ENCODE data around the gene NMNAT3.

The NMNAT3 gene

DNA sequence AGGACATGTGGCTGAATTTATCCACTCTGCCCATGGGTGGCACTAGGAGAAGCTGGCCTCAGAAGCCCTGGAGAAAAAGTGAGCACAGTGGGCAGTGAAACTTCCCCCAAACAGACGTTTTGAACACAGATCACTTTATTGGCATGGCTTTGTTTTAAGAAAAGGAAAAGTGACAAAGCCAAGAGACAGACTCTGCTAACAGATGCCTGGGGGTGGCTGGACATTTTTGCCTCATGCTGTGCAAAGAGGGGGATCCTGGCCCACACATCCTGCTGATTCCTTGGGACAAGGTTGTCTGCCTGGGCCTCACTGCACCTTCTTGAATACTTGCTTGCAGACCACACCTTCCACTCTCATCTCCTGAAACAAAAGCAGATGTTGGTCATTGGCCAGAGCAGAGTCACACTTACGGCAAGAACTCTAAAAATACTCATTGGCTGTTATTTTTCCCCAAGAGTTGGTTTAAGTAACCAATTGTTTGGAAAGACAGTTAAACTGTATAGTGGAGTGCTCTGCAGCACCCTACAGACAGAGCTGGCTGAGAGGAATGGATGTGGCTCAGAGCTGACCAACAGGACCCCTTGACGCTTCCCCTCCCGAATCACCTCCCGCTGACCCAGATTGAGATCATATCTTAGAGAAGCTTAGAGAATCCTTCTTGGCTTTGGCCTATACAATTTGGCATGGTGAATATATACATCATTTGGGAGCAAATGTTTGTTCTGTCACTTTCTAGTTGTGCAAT, 160.3 kb downstream of the NMNAT3 start:
- Histone ChIP-seq H3K9me3 (ENCODE audit: control insufficient read depth in 1 of 2, low read length in 2 of 2) (no peaks in the 10 kb centered on the region), H3K27ac (ENCODE audit: low read depth, low read length) (no peak overlapping the region), H3K36me3 (ENCODE audit: control insufficient read depth in 1 of 2, insufficient read depth in 2 of 2, low read length in 2 of 2) (peaks cover 0 to 7% of the 10 kb centered on the region in 2 donors), H3K4me1 (ENCODE audit: control insufficient read depth in 1 of 2, insufficient read depth in 2 of 2, low read length in 2 of 2) (peaks cover 0 to 9% of the 10 kb centered on the region in 2 donors), H3K4me3 (ENCODE audit: low read depth in 1 of 2, low read length in 2 of 2) (no peak overlapping the region), H3K9ac (ENCODE audit: low read depth in 1 of 2, low read length in 2 of 2) (no peak overlapping the region), H3K27me3 (ENCODE audit: control insufficient read depth in 1 of 2, insufficient read depth in 2 of 2, low read length in 2 of 2) (no peaks in the 10 kb centered on the region)

DNA sequence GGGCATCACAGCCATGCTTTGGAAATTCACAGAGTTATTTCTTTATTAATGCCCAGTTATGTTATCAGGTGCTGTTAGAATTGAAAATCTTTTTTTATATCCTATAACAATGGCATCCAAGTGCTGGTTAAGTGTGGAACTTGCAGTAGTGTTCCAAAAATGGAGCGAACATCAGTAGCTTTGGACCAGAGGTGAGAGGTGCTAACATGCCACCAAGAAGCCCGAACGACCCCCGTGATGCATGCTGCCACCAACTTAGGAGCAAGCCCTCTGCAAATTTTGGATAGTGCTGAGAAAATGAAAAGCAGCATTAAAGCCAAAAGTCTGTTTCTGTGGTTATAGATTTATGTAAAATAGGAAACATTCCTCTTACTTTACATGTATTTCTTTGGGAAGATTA, 163.0 kb downstream of the NMNAT3 start:
- peaks cover 0 to 4% of the 10 kb centered on the region in 2 donors for H3K4me1 ChIP-seq (ENCODE audit: control insufficient read depth in 1 of 2, insufficient read depth in 2 of 2, low read length in 2 of 2)
- H3K36me3 ChIP-seq (ENCODE audit: control insufficient read depth in 1 of 2, insufficient read depth in 2 of 2, low read length in 2 of 2), result peaks cover 0 to 7% of the 10 kb centered on the region in 2 donors
- no peak overlapping the region for H3K4me3 ChIP-seq (ENCODE audit: low read depth in 1 of 2, low read length in 2 of 2)
- no peaks in the 10 kb centered on the region for H3K27me3 ChIP-seq (ENCODE audit: control insufficient read depth in 1 of 2, insufficient read depth in 2 of 2, low read length in 2 of 2)
- H3K9ac ChIP-seq (ENCODE audit: low read depth in 1 of 2, low read length in 2 of 2), result no peak overlapping the region
- H3K9me3 ChIP-seq (ENCODE audit: control insufficient read depth in 1 of 2, low read length in 2 of 2), result no peaks in the 10 kb centered on the region
- H3K27ac ChIP-seq (ENCODE audit: low read depth, low read length), result no peak overlapping the region

Measured in duodenal mucosa (tissue), 2 donors.